Measurements from ENCODE around the gene DROSHA. TPM values are rescaled to one million over a fixed set of nuclear protein-coding genes. Genes with fewer than 3 reads are reported as not detected.

The DROSHA gene
- total and polyA plus RNA-seq, 2 of the 4 experiments (the other 2 are of a cell fraction): 36.4 to 36.5 TPM

DNA sequence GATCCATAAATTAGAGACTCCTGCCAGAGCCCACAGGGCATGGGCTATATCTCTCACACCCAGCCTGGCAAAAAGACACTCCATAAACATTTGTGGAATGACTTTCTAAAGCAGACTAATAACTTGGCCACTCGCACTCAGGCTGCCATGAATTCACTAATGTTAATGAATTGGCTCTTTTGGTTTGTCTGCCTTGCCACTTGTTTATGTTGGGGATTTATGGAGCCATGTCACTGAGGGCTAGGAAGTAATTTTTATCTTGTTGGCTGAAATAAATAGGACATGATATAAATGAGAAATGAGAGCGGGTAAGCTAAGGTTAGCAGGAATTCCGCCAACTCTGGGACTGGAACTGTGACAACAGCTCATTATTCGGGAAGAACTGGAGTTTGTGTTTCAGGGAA lies 55.2 kb downstream of the DROSHA start:
- Histone ChIP-seq H3K23ac (ENCODE audit: low read depth, low read length) (peak overlapping the region; percentile 54; the same call in 1 of the 2 replicates), H3K9ac (ENCODE audit: low read depth, low read length) (no peak overlapping the region), H3K9me1 (ENCODE audit: insufficient read depth, low read length) (peaks cover 6% of the 10 kb centered on the region), H3K4me3 (ENCODE audit: insufficient read depth, low read depth, low read length) (no peak overlapping the region), H2AK5ac (ENCODE audit: low read depth, low read length) (peak overlapping the region; percentile 17), H3K27ac (ENCODE audit: insufficient read depth, low read length) (peak overlapping the region; percentile 56; the same call in 1 of the 2 replicates), H2BK15ac (ENCODE audit: low read depth, low read length) (peak overlapping the region; percentile 56; the same call in 2 of the 3 replicates), H3K4me2 (ENCODE audit: low read depth, low read length) (no peak overlapping the region), H3K4me1 (ENCODE audit: control insufficient read depth, insufficient read depth, low read length) (peaks cover 15% of the 10 kb centered on the region), H3K9me3 (ENCODE audit: control insufficient read depth, insufficient read depth, low read length) (no peaks in the 10 kb centered on the region), H2AK9ac (replicated peaks; ENCODE audit: low read depth, low read length, poor library complexity) (peak overlapping the region; percentile 17), H3K18ac (ENCODE audit: low read depth, low read length) (peak overlapping the region; percentile 65), H3K27me3 (ENCODE audit: control insufficient read depth, insufficient read depth, low read length) (no peaks in the 10 kb centered on the region), H3K36me3 (ENCODE audit: control insufficient read depth, insufficient read depth, low read length) (peaks cover 11% of the 10 kb centered on the region), H4K20me1 (ENCODE audit: insufficient read depth, low read length) (no peaks in the 10 kb centered on the region), H2AFZ (replicated peaks; ENCODE audit: low read length, poor library complexity) (no peak overlapping the region), H2BK5ac (ENCODE audit: low read depth, low read length, poor library complexity, severe bottlenecking) (peak overlapping the region; percentile 99), H4K5ac (ENCODE audit: low read depth, low read length) (peak overlapping the region; percentile 64), H4K91ac (ENCODE audit: insufficient read depth, low read depth, low read length) (peak overlapping the region; percentile 86), H2BK20ac (ENCODE audit: low read depth, low read length) (peak overlapping the region; percentile 31), H2BK120ac (ENCODE audit: low read depth, low read length) (peak overlapping the region; percentile 84), H4K8ac (ENCODE audit: low read depth in 2 of 2, low read length in 2 of 2) (peak overlapping the region; percentile 42 to 64; a peak in 3 of 4 replicates), H3K14ac (replicated peaks; ENCODE audit: low read depth, low read length) (peak overlapping the region; percentile 90), H3K56ac (ENCODE audit: extremely low read depth, insufficient read depth, low read length) (peak overlapping the region; percentile 20; the same call in 1 of the 2 replicates), H3K4ac (ENCODE audit: low read depth, low read length) (peak overlapping the region; percentile 79), H3K79me1 (ENCODE audit: low read depth in 1 of 2, low read length in 2 of 2) (peaks cover 5 to 34% of the 10 kb centered on the region in 2 experiments; a peak in 3 of 4 replicates)
- in situ Hi-C loops (cut with MboI; ENCODE audit: low sequenced_read_pairs) (loop anchor here (25.0 kb wide), 3 partner anchors 689 to 1439 kb away; no protein-coding TSS in a partner anchor), dilution Hi-C loops (cut with HindIII; ENCODE audit: low sequenced_read_pairs, unreplicated experiment) (no loop called here), intact Hi-C loops (cut with micrococcal nuclease) (loop anchor here (5.0 kb wide), 1 partner anchor 114 kb away; no protein-coding TSS in a partner anchor)
- ChIA-PET CTCF (no interaction called here), POLR2A (ENCODE audit: unreplicated experiment) (interaction anchor here (0.5 kb wide), 1 partner anchor 49 kb away, joined by 9 read pairs; no protein-coding TSS in a partner anchor)
- BruUV-seq (replicated peaks): no TSS peak
- no peak for DNase-seq
- TF ChIP-seq CHD1 (IDR thresholded peaks at IDR 0.05; ENCODE audit: low read depth, low read length): no peak
- TF ChIP-seq, protein P1, sequence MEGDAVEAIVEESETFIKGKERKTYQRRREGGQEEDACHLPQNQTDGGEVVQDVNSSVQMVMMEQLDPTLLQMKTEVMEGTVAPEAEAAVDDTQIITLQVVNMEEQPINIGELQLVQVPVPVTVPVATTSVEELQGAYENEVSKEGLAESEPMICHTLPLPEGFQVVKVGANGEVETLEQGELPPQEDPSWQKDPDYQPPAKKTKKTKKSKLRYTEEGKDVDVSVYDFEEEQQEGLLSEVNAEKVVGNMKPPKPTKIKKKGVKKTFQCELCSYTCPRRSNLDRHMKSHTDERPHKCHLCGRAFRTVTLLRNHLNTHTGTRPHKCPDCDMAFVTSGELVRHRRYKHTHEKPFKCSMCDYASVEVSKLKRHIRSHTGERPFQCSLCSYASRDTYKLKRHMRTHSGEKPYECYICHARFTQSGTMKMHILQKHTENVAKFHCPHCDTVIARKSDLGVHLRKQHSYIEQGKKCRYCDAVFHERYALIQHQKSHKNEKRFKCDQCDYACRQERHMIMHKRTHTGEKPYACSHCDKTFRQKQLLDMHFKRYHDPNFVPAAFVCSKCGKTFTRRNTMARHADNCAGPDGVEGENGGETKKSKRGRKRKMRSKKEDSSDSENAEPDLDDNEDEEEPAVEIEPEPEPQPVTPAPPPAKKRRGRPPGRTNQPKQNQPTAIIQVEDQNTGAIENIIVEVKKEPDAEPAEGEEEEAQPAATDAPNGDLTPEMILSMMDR (conservative IDR thresholded peaks at IDR 0.05; ENCODE audit: low read depth, low read length): no peak
- no peak for TF ChIP-seq RCOR1 (IDR thresholded peaks at IDR 0.05; ENCODE audit: insufficient replicate concordance, low read length)
- TF ChIP-seq BHLHE40 (IDR thresholded peaks at IDR 0.05; ENCODE audit: low read depth, low read length): no peak
- no peak for TF ChIP-seq MXI1 (IDR thresholded peaks at IDR 0.05; ENCODE audit: borderline replicate concordance, low read depth, low read length)
- TF ChIP-seq SMC3 (IDR thresholded peaks at IDR 0.05; ENCODE audit: low read depth, low read length): no peak
- no peak for ATAC-seq (ENCODE audit: low read depth)
- 44% methylated on average over 2 of the region's 4 CpGs; no CpG with 5 or more reads in 1 of the 2 experiments for WGBS, 2 experiments (ENCODE audit: extremely low coverage in 2 of 2, insufficient read length in 1 of 2)
